HepG2 (cell line): ENCODE data around the gene OSCP1. TPM values are rescaled to one million over a fixed set of nuclear protein-coding genes. Genes with fewer than 3 reads are reported as not detected.

Source experiments
- DNMT3B ChIP-seq: conservative IDR thresholded peaks from 2 replicates; pipeline ENCODE4 v1.6.1; 2016; ENCODE audit warnings: missing biosample characterization, control low read depth
- HES4 ChIP-seq: sonication (generic); formaldehyde crosslinking; IDR thresholded peaks from 2 replicates; pipeline ENCODE4 v1.9.0; 2021; ENCODE audit warnings: mild to moderate bottlenecking, missing genetic modification reagents, borderline replicate concordance
- HNRNPL ChIP-seq: fragments of 200-400 bp; formaldehyde crosslinking; IDR thresholded peaks from 2 replicates; pipeline ENCODE4 v1.6.1; 2017; ENCODE audit warnings: mild to moderate bottlenecking, low read depth, low read length
- NFKB2 ChIP-seq: sonication (generic); formaldehyde crosslinking; IDR thresholded peaks from 2 replicates; pipeline ENCODE4 v1.4.0; 2020; ENCODE audit warnings: missing genetic modification reagents, borderline replicate concordance
- NRL ChIP-seq: sonication (generic); formaldehyde crosslinking; IDR thresholded peaks from 2 replicates; pipeline ENCODE4 v1.5.0; 2020; ENCODE audit warnings: missing genetic modification reagents, mild to moderate bottlenecking, moderate library complexity, borderline replicate concordance
- PITX1 ChIP-seq: sonication (generic); formaldehyde crosslinking; IDR thresholded peaks from 2 replicates; pipeline ENCODE4 v1.5.1; 2020; ENCODE audit warnings: mild to moderate bottlenecking, missing genetic modification reagents
- REPIN1 ChIP-seq: sonication (generic); formaldehyde crosslinking; IDR thresholded peaks from 2 replicates; pipeline ENCODE4 v1.8.0; 2022; ENCODE audit warnings: missing genetic modification reagents, low read depth, mild to moderate bottlenecking, borderline replicate concordance
- SNAPC2 ChIP-seq: sonication (generic); formaldehyde crosslinking; IDR thresholded peaks from 2 replicates; pipeline ENCODE4 v1.8.1; 2022; ENCODE audit warnings: mild to moderate bottlenecking, missing genetic modification reagents
- ZFP37 ChIP-seq: sonication (generic); formaldehyde crosslinking; IDR thresholded peaks from 2 replicates; pipeline ENCODE4 v1.4.0; 2020; ENCODE audit warnings: missing genetic modification reagents, borderline replicate concordance
- ZMYM2 ChIP-seq: sonication (generic); formaldehyde crosslinking; IDR thresholded peaks from 2 replicates; pipeline ENCODE4 v1.8.0; 2022; ENCODE audit warnings: mild to moderate bottlenecking, missing genetic modification reagents
- ZNF775 ChIP-seq: sonication (generic); formaldehyde crosslinking; IDR thresholded peaks from 2 replicates; pipeline ENCODE4 v1.4.0; 2020; ENCODE audit warnings: missing genetic modification reagents, mild to moderate bottlenecking, moderate library complexity, borderline replicate concordance
- ZNF782 ChIP-seq: sonication (generic); formaldehyde crosslinking; IDR thresholded peaks from 2 replicates; pipeline ENCODE4 v1.4.0; 2020; ENCODE audit warnings: missing genetic modification reagents, mild to moderate bottlenecking, borderline replicate concordance
- polyA plus RNA-seq, 8 experiments: library from polyadenylated mRNA; depleted of rRNA in 3 of 8; stranded (reverse) in 7 of 8; unstranded in 1 of 8; fragments of >200 nt; fragmentation: Illumina TruSeq in 4 of 8; extraction: Trizol in 4 of 8; gene quantifications; 2 replicates each; pipeline versions ENCODE4 v1.2.1 to v1.2.3, GENCODE V29; 2011 to 2016; ENCODE audit warnings: low read depth in 4 of 8, missing spikeins in 1 of 8, mixed read lengths in 1 of 8; ENCODE audit not compliant: insufficient read depth in 1 of 8
- total RNA-seq, 5 experiments: library from RNA; depleted of rRNA; stranded (reverse); fragments of >200 nt; fragmentation: Illumina TruSeq; extraction: Trizol; gene quantifications; 2 replicates each; pipeline ENCODE4 v1.2.3, GENCODE V29; 2016; ENCODE audit warnings: low read depth in 1 of 5
- TF ChIP-seq, protein P1 (sequence below): sonication (generic); formaldehyde crosslinking; IDR thresholded peaks from 2 replicates; pipeline ENCODE4 v1.5.0; 2020; ENCODE audit warnings: mild to moderate bottlenecking, missing genetic modification reagents
- TF ChIP-seq, protein P2 (sequence below): sonication (generic); formaldehyde crosslinking; IDR thresholded peaks from 2 replicates; pipeline ENCODE4 v1.8.0; 2022; ENCODE audit warnings: mild to moderate bottlenecking, missing genetic modification reagents, moderate library complexity
- TF ChIP-seq, protein P3 (sequence below): sonication (generic); formaldehyde crosslinking; IDR thresholded peaks from 2 replicates; pipeline ENCODE4 v1.8.1; 2023; ENCODE audit warnings: mild to moderate bottlenecking, missing genetic modification reagents
- TF ChIP-seq, protein P4 (sequence below): sonication (generic); IDR thresholded peaks from 2 replicates; pipeline ENCODE4 v1.6.1; 2016; ENCODE audit warnings: low read depth, borderline replicate concordance
- TF ChIP-seq, protein P5 (sequence below): sonication (generic); formaldehyde crosslinking; IDR thresholded peaks from 2 replicates; pipeline ENCODE4 v1.5.1; 2020; ENCODE audit warnings: missing genetic modification reagents, mild to moderate bottlenecking, borderline replicate concordance
- TF ChIP-seq, protein P6 (sequence below): sonication (generic); formaldehyde crosslinking; IDR thresholded peaks from 2 replicates; pipeline ENCODE4 v1.8.0; 2022; ENCODE audit warnings: missing genetic modification reagents, mild to moderate bottlenecking, moderate library complexity, borderline replicate concordance

OSCP1 gene
- total and polyA plus RNA-seq, 2 of the 13 experiments (the other 11 are each of a cell fraction or from before 2014, with no cell fraction given), result 0.60 to 0.84 TPM

DNA sequence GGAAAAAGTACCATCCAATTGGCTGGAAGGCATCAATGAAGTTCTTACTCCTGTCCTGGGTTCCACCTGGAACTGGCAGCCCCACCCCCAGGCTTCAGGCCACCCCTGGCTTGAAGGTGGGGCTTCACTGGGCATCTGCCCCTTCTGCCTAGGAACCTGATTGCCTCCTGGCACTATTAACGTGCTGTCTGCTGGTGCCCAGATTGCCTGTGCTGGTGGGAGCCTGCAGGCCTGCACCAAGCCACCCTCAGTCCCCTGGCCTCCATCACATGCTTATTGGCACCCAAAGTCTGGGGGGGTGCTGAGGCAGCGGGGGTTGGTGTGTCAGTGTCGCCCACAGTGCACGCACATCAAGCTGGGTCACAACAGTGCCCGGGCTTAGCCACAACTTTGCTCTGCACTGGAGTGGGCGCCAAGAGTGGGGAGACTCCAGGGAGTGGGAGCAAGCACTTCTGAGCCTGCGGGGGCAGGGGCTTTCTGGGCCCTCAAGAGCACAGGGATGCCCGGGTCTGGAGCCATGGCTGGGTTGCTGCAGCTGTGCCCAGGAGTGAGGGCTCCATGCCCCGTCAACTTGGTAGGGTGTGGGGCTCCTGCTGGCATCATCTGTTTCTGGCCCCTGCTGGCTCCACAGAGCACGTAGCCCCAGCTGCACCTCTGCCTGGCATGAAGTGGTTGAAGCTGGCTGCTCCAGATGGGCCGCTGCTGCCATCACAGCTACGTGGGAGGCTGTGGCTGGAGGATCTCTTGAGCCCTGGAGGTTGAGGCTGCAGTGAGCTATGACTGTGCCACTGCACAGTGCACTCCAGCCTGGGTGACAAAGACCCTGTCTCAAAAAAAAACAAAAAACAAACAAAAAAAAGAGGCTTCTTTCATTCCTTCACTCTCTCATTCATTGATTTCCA lies 48.4 kb downstream of the OSCP1 start (continued):
- TF ChIP-seq, protein P1, sequence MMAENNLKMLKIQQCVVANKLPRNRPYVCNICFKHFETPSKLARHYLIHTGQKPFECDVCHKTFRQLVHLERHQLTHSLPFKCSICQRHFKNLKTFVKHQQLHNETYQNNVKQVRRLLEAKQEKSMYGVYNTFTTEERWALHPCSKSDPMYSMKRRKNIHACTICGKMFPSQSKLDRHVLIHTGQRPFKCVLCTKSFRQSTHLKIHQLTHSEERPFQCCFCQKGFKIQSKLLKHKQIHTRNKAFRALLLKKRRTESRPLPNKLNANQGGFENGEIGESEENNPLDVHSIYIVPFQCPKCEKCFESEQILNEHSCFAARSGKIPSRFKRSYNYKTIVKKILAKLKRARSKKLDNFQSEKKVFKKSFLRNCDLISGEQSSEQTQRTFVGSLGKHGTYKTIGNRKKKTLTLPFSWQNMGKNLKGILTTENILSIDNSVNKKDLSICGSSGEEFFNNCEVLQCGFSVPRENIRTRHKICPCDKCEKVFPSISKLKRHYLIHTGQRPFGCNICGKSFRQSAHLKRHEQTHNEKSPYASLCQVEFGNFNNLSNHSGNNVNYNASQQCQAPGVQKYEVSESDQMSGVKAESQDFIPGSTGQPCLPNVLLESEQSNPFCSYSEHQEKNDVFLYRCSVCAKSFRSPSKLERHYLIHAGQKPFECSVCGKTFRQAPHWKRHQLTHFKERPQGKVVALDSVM (CRISPR knock-in tag), result peak; percentile 75; the same call in 1 of the 2 replicates
- TF ChIP-seq, protein P2, sequence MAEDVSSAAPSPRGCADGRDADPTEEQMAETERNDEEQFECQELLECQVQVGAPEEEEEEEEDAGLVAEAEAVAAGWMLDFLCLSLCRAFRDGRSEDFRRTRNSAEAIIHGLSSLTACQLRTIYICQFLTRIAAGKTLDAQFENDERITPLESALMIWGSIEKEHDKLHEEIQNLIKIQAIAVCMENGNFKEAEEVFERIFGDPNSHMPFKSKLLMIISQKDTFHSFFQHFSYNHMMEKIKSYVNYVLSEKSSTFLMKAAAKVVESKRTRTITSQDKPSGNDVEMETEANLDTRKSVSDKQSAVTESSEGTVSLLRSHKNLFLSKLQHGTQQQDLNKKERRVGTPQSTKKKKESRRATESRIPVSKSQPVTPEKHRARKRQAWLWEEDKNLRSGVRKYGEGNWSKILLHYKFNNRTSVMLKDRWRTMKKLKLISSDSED (CRISPR knock-in tag), result no peak
- TF ChIP-seq NRL (CRISPR knock-in tag) (peak; percentile 69; the same call in 1 of the 2 replicates), ZFP37 (CRISPR knock-in tag) (no peak), PITX1 (CRISPR knock-in tag) (no peak), ZNF775 (CRISPR knock-in tag) (no peak), DNMT3B (no peak), NFKB2 (CRISPR knock-in tag) (0 out of 2 replicates have a peak, but pooled peaks have one; percentile 42), SNAPC2 (CRISPR knock-in tag) (no peak), ZNF782 (CRISPR knock-in tag) (peak; percentile 21; the same call in 1 of the 2 replicates), REPIN1 (CRISPR knock-in tag) (no peak), HNRNPL (peak; percentile 77), HES4 (no peak), ZMYM2 (CRISPR knock-in tag) (no peak)
- TF ChIP-seq, protein P3, sequence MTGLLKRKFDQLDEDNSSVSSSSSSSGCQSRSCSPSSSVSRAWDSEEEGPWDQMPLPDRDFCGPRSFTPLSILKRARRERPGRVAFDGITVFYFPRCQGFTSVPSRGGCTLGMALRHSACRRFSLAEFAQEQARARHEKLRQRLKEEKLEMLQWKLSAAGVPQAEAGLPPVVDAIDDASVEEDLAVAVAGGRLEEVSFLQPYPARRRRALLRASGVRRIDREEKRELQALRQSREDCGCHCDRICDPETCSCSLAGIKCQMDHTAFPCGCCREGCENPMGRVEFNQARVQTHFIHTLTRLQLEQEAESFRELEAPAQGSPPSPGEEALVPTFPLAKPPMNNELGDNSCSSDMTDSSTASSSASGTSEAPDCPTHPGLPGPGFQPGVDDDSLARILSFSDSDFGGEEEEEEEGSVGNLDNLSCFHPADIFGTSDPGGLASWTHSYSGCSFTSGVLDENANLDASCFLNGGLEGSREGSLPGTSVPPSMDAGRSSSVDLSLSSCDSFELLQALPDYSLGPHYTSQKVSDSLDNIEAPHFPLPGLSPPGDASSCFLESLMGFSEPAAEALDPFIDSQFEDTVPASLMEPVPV, result 0 out of 2 replicates have a peak, but pooled peaks have one; percentile 37
- TF ChIP-seq, protein P4, sequence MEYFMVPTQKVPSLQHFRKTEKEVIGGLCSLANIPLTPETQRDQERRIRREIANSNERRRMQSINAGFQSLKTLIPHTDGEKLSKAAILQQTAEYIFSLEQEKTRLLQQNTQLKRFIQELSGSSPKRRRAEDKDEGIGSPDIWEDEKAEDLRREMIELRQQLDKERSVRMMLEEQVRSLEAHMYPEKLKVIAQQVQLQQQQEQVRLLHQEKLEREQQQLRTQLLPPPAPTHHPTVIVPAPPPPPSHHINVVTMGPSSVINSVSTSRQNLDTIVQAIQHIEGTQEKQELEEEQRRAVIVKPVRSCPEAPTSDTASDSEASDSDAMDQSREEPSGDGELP, result 0 out of 2 replicates have a peak, but pooled peaks have one; percentile 22
- TF ChIP-seq, protein P5, sequence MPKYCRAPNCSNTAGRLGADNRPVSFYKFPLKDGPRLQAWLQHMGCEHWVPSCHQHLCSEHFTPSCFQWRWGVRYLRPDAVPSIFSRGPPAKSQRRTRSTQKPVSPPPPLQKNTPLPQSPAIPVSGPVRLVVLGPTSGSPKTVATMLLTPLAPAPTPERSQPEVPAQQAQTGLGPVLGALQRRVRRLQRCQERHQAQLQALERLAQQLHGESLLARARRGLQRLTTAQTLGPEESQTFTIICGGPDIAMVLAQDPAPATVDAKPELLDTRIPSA, result peak; percentile 23; the same call in 1 of the 2 replicates
- TF ChIP-seq, protein P6, sequence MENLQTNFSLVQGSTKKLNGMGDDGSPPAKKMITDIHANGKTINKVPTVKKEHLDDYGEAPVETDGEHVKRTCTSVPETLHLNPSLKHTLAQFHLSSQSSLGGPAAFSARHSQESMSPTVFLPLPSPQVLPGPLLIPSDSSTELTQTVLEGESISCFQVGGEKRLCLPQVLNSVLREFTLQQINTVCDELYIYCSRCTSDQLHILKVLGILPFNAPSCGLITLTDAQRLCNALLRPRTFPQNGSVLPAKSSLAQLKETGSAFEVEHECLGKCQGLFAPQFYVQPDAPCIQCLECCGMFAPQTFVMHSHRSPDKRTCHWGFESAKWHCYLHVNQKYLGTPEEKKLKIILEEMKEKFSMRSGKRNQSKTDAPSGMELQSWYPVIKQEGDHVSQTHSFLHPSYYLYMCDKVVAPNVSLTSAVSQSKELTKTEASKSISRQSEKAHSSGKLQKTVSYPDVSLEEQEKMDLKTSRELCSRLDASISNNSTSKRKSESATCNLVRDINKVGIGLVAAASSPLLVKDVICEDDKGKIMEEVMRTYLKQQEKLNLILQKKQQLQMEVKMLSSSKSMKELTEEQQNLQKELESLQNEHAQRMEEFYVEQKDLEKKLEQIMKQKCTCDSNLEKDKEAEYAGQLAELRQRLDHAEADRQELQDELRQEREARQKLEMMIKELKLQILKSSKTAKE, result no peak
